Astrocyte of the spinal cord (primary cell): ENCODE data around the gene SPEF2.

ENCODE experiments used
- DNase-seq: peaks from one replicate; pipeline ENCODE4 v3.0.0; 2011; ENCODE audit warnings: low read depth, low spot score
- H3K4me3 ChIP-seq: 2 replicates; pipeline ENCODE4 v1.5.1; 2011; ENCODE audit warnings: low read depth, mild to moderate bottlenecking, low read length, moderate library complexity
- CTCF ChIP-seq: IDR thresholded peaks from 2 replicates; pipeline ENCODE4 v1.5.1; 2012; ENCODE audit warnings: low read depth, mild to moderate bottlenecking, low read length, inconsistent platforms
- in situ Hi-C: cut with HindIII; loops from 2 replicates; pipeline ENCODE4 v1.10.0; 2017; ENCODE audit warnings: low sequenced_read_pairs

Gene SPEF2

GRCh38 chr5:35608881-35609779, 8.5 kb upstream of the SPEF2 start:
- H3K4me3 ChIP-seq, result no peak overlapping the region
- DNase-seq, result no peak
- TF ChIP-seq CTCF, result no peak
- in situ Hi-C loops, result no loop called here

- peak overlapping the region; percentile 73 for H3K4me3 ChIP-seq
- in situ Hi-C loops, result no loop called here
- no peak for TF ChIP-seq CTCF
- no peak for DNase-seq
Measured at GRCh38 chr5:35617060-35617434, 616 bp upstream of the SPEF2 start.

- peak; percentile 0 for DNase-seq
- in situ Hi-C loops, result no loop called here
- no peak for TF ChIP-seq CTCF
- H3K4me3 ChIP-seq, result peak overlapping the region; percentile 73
Measured at GRCh38 chr5:35618304-35618636, 607 bp downstream of the SPEF2 start.

- H3K4me3 ChIP-seq, result no peak overlapping the region
- DNase-seq, result no peak
- no peak for TF ChIP-seq CTCF
- in situ Hi-C loops, result no loop called here
Measured at GRCh38 chr5:35618781-35619180, 1.1 kb downstream of the SPEF2 start.

GRCh38 chr5:35622974-35623373, 5.3 kb downstream of the SPEF2 start:
- H3K4me3 ChIP-seq, result no peak overlapping the region
- no peak for DNase-seq
- in situ Hi-C loops, result no loop called here
- TF ChIP-seq CTCF, result no peak

- no peak for DNase-seq
- in situ Hi-C loops, result no loop called here
- H3K4me3 ChIP-seq, result no peak overlapping the region
- no peak for TF ChIP-seq CTCF
Measured at GRCh38 chr5:35623991-35624390, 6.3 kb downstream of the SPEF2 start.
